GM18508 (cell line): ENCODE data around the gene UBTD2.
A peak's percentile ranks its signal among the peaks of the same experiment; 100 is the strongest.
"Not testable (repeated sequence)": the region's sequence is repeated elsewhere in the genome, so short reads cannot be mapped to it uniquely, and the experiment has no call there.

Experiments used
- ATAC-seq: cut with Tn5 transposase; IDR thresholded peaks from one replicate; pipeline ENCODE4 v1.9.1; 2021; ENCODE audit warnings: moderate number of reproducible peaks; ENCODE audit not compliant: insufficient read depth, unreplicated experiment

UBTD2 gene, protein sequence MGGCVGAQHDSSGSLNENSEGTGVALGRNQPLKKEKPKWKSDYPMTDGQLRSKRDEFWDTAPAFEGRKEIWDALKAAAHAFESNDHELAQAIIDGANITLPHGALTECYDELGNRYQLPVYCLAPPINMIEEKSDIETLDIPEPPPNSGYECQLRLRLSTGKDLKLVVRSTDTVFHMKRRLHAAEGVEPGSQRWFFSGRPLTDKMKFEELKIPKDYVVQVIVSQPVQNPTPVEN

DNA sequence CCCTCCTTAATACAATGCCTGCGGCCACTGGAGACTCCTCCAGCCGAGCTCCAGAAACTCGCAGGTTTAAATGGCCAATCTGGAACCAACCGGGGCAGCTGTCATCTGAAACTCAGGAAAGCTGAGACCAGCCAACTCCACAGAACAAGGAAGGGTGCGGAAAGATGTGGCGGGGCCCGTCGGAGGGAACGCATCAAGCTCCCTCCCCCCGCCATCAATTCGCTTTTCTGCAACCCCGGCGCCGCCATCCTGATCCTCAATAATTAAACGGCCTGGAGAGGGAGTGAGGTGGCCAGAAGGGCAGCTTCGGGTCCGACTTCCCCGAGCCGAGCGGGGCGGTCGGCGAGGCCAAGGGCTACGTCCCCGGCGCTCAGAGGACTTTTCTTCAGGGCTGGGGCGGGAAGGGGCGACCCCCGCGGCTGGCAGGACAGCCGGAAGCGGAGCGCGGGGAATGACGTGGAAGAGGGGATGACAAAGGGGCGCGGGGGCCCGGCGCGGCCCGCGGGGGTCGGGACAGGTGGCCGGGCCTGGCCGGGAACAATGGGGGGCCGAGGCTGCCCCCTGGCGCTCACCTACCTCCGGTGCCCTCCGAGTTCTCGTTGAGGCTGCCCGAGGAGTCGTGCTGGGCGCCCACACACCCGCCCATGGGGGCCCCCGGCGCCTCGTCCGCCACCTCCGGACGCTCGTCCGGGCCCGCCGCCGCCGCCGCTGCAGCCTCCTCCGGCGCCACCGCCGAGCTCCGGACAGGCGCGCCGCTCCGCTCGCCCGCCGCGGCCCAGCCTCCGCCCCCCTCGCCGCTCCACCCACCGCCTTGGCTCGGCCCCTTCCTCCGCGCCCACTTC lies at the start of gene UBTD2:
Gene UBTD2 (minus strand): TSS at position 745 of the 842 bp plus-strand sequence. CDS start 99 bp downstream, at position 646.
- ATAC-seq, result peak; percentile 72

DNA sequence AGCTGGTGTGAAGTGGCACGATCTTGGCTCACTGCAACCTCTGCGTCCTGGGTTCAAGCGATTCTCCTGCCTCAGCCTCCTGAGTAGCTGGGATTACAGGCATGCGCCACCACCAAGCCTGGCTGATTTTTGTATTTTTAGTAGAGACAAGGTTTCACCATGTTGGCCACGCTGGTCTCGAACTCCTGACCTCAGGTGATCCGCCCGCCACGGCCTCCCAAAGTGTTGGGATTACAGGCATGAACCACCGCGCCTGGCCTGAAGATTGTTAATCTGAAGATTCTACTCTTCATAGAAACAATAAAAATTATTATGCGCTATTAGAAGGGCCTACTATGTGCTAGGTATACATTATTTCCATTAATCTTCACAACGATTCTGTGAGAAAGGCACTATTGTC lies 43.3 kb upstream of the UBTD2 start:
- not testable (repeated sequence) for ATAC-seq

DNA sequence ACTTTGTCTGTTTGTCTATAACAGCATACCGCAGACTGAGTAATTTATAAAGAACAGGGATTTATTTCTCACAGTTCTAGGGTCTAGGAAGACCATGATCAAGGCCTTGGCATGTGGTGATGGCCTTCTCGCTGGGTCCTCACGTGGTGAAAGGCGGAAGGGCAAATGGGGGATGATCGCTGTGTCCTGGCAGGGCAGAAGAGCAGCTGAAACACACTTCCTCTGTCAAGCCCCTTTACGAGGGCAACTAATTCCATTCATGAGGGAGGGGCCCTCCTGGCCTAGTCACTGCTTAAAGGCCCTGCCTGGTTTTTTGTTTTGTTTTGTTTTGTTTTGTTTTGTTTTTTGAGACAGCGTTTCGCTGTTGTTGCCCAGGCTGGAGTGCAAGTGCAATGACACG lies 41.9 kb upstream of the UBTD2 start:
- no peak for ATAC-seq

DNA sequence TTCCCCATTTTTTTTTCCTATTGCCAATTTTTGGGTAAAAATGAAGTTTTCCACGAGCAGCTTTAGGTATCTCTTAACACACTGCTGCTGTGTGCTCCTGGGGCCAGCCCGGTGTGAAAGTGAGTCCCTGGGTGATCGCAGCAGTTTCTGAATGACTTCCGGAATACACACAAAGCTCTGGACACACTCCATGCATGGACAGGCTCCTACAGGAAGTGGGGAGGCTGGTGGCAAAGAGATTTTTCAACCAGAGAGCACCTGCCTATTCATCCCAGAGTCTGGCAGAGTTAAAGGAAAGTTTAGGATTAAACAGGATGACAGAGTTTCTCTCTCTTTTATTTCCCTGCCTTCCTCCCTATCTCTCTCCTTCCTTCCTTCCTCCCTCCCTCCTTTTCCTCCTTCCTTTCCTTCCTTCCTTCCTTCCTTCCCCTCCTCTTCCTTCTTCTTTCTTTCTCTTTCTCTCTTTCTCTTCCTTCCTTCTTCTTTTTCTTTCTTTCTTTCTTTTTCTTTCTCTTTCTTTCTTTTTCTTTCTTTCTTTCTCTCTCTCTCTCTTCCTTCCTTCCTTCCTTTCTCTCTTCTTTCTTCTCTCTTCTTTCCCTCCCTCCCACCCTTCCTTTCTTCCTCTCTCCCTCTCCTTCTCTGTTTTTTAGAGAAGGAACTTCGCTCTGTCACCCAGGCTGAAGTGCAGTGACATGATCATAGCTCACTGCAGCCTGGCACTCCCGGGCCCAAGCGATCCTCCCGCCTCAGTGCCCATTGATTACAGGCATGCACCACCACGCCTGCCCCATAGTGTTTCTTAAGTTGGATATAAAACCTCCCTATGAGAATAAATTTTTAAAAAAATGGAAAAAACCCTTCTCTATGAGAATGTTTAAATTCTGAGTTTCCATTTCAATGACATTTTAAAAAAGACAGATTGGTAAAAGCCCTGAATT lies 38.7 kb upstream of the UBTD2 start:
- no peak for ATAC-seq

DNA sequence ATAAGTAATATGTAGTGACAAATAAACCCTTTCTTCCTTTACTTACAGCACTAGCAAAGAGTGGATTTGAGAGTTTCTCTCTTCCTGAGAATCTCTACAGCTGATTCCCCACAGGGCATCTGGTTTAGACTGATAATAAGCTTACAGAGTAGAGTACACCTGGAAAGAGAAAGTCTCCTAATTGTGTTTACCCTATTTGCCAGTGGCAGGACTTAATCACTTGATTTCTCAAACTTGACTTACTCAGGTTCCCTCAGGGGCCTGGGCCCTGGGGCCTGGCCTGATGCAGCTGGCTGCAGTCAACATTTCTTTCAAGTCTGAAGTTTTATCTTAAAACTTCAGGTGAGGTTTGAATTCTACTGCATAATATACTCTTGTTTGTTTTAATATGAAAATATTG lies 38.0 kb upstream of the UBTD2 start:
- no peak for ATAC-seq

DNA sequence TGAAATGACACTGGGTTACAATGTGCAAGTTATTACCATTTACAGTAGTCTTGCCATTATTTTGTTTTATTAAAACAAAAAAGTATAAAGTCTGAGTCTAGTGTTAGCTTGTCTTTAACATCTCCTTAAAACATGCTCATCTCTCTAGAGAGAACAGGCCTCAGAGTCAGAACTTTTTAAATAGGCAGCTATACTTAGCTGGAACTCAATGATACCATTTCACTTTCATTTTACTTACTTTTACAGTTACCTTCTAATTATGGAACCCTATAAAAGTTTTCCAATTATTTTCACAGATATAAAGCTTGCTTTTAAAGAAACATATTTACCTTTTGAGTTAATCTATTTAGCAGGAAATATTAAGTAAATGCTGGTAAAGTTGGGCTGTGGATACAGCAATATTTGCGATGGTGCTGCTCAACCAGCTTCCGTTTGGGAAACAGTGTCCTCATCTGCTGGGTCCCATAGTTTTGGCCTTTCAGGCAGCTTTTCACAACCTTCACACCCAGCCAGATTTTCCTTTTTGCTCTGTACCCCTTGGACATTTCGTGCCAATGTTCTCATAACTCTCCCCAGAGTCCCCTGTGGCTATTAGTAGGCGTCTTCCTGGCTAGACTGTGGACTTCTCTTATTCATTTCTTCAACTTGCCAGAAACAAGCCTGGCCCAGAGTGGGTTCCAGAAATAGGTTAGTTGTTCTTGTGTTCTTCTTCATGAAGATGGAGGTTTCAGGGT lies 36.3 kb upstream of the UBTD2 start:
- no peak for ATAC-seq

DNA sequence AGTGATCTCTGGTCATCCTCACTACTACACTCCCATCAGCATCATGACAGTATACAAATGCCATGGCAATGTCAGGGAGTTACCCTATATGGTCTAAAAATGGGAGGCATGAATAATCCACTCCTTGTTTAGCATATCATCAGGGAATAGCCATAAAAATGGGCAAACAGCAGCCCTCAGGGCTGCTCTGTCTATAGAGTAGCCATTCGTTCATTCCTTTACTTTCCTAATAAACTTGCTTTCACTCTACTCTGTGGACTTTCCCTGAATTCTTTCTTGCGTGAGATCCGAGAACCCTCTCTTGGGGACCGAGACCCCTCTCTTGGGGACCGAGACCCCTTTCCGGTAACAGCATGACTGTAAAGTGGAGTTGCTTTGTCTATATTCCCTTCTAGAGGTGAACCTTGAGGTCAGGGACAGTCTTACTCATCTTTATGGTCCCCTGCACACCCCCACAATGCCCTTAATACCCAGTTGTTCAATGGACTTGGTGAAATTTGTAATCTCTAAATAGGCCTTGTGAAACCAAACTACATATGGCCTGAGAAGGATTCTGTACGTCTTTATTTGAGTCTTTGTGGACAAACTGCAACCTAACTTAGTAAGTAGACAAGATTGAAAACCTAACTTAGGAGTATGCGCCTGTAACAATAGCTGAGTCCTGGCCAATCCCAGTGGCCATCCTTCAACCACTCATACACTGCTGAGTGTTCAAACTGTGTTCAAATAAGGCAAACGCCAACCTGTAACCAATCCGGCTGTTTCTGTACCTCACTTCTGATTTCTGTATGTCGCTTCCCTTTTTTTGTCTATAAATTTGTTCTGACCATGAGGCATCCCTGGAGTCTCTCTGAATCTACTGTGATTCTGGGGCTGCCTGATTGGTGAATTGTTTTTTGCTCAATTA lies 32.3 kb upstream of the UBTD2 start:
- ATAC-seq, result no peak

DNA sequence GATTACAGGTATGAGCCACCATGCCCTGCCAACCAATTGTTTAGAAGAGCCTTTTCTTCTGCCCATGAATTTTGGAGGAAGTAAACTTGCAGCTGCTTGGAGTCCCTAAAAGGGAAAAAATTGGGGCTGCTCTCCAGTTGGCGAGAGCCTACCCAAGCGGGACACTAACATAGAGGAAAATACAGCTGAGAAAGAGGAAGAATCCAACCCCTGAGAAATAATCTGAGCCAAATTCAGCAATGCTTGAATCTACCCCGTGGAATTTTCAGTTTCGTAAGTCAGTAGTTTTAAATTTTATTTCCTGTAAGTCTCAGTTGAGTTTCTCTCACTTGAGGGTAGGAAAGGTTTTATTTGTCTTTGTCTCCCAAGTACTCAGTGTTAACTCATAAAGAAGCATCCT lies 30.4 kb upstream of the UBTD2 start:
- no peak for ATAC-seq

DNA sequence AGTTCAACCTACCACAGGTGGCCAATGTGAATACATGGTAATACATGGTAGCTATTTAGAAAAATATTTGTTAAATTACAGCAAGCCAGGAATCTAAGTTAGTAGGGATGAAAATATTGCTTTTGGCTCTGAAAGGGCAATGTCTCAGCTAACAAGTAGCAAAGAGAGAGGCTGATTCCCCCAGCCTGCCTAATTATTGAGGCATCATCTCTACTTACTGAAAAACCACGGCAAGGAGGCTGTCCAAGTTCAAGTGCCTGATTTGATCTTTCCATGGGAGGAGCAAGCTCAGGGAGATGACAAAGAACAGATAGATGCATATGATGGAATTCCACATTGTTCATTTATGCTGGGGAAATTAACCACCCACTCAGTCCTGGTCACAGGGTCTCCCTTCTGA lies 28.7 kb upstream of the UBTD2 start:
- no peak for ATAC-seq

DNA sequence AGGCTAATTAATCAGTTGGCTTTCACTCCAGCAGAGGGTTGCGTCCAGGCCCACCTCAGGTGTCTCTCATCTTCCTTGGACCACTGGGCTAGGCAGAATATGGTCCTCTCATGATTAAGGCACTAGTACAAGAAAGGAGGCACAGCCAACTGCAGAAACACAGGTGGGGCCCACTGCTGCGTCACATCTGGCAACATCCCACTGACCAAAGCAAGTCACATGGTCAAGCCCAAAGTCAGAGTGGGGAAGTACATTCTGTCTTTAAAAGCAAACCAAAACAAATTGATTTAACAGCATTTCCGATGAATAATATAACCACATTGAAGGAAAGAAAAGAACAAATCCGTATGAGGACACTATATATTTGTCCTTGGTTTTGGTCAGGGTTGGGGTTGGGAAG lies 28.0 kb upstream of the UBTD2 start:
- ATAC-seq, result no peak

DNA sequence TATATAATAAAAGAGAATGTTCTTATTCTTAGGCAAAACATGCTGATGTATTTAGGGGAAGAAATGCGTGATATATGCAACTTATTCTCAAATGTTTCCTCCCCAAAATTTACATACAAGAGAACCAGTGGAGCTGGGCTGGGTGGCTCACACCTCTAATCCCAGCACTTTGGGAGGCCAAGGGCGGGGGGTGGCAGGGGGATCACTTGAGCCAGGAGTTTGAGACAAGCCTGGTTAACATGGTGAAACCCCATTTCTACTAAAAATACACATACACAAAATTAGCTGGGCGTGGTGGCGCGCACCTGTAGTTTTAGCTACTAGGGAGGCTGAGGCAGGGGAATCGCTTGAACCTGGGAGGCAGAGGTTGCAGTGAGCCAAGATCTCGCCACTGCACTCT lies 27.5 kb upstream of the UBTD2 start:
- no peak for ATAC-seq

DNA sequence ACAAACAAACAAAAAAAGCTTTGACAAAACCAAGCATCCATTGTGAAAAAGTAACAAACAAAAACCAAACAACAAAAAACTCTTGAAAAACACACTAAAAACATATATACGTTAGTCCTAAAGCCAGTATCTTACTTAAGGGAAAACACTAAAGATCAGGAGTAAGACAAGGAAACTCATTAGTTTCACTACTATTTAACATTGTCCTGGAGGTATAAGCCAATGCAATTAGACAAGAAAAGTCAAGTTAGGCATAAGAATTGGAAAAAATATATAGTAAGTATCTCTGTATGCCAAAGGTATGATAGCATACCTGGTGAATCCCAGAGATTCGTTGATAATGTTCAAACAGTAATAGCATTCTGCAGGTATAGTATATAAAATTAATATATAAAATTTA lies 21.8 kb upstream of the UBTD2 start:
- no peak for ATAC-seq

DNA sequence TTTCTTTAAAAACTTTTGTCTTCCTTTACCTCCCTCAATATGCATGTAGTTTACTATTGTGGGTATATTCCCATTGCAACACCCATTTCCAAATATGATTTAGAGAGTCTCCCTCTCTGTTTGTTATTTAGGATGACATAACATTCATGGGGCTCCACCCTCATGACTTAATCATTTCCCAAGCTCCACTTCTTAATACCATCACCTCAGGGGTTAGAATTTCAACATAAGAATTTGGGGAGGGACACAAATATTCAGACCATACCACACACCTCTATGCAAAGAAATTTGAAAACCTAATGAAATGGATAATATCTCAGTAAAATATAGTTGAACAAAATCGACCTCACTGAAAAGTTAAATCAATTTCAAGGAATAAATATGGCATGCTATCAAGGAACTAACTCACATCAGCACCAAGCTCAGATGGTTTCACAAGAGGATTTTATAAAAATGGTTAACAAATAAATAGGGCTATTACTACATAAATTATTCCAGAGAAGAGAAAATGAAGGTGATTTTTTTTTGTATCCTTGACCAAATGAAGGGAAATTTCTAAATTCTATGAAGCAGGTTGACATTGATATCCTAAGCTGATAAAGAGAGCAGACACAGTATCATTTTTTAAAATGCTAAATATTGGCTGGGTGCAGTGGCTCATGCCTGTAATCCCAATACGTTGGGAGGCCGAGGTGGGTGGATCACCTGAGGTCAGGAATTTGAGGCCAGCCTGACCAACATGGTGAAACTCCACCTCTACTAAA lies 20.2 kb upstream of the UBTD2 start:
- no peak for ATAC-seq

DNA sequence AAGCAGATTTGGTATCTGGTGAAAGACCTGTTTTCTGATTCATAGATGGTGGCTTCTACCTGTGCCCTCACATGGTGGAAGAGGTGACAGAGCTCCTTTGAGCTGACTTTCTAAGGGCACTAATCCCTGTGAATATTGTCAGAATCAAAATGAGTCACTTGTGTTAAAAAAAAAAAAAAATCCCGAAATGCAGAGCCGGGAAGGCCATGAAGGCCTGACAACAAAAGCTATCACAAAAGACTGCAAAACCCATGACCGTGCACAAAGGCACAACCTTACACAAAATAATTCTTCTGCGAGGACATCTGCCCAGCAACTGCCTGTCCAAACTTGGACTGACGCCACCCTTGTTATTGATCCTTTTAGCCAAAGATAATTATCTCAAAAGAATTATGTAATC lies 19.6 kb upstream of the UBTD2 start:
- no peak for ATAC-seq

DNA sequence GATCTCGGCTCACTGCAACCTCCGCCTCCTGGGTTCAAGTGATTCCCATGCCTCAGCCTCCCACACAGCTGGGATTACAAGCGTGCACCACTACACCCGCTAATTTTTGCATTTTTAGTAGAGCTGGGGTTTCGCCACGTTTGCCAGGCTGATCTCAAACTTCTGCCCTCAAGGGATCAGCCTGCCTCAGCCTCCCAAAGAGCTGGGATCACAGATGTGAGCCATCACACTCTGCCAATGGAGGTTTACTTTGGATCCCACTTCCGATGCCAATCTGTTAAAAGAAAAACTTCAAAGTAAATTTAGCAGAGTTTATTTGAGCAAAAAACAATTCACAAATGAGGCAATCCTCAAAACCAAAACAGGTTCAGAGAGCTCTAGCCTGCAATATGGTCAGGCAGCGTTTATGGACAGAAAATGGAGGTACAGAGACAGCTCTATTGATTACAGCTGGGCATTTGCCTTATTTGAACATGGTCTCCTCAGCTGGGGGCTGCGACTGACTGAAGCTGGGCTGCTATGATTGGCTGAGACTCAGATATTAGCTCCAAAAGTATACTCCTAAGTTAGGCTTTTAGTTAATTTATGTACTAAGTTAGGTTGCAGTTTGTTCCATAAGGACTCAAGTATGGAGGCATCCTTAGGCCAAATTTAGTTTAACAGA lies 18.6 kb upstream of the UBTD2 start:
- ATAC-seq, result no peak

DNA sequence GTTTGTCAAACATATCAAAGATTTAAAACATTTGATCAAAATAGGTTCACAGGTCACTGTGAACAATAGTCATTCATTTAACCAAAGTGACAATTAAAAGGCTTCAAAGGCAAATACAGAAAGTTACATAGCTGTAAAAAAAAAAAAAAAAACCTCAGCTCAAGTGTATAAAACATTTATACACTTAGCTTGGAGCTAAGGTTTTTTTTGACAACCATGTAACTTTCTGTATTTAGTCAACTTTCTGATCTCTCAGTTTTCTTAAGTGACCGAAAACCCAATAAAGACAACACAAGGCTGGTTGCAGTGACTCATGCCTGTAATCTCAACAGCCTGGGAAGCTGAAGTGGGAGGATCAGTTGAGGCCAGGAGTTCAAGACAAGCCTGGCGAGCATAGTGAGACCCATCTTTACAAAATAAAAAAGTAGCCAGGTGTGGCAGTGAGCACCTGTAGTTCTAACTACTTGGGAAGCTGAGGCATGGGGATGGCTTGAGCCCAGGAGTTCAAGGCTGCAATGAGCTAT lies 16.4 kb upstream of the UBTD2 start:
- no peak for ATAC-seq

DNA sequence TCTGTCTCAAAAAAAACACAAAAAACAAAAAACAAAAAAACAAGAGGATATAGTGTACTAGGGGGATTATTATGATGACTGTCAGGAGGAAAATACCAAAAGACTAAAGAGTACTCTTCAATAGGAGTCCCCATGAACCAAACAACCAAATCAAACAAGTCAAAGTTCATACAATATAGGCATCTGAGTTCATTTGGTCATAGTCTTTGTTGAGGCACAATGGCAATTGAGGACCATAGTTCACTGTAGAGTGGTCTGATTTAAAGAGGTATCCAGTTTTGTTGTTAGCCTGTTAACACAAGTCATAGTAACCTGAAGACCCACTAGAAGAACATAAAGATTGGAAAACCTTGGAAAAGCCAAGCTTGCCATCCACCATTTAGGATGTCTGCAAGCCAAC lies 11.3 kb upstream of the UBTD2 start:
- ATAC-seq, result no peak
